Neural crest cell (in vitro differentiated cells): ENCODE measurements around the gene PLEKHA6. TPM values are rescaled to one million over a fixed set of nuclear protein-coding genes. Genes with fewer than 3 reads are reported as not detected.

Experiments
- DNase-seq: peaks from one replicate; pipeline ENCODE4 v3.0.0; 2021; ENCODE audit warnings: low read depth, mixed read lengths, low spot score
- H3K27ac Mint-ChIP-seq: one replicate; pipeline ENCODE4 v1.8.0; 2021; ENCODE audit warnings: mild to moderate bottlenecking, mixed read lengths; ENCODE audit not compliant: unreplicated experiment
- H3K27me3 Mint-ChIP-seq: 2 replicates; pipeline ENCODE4 v1.8.0; 2021; ENCODE audit warnings: low read depth, mild to moderate bottlenecking, mixed read lengths
- H3K36me3 Mint-ChIP-seq: 2 replicates; pipeline ENCODE4 v1.8.0; 2021; ENCODE audit warnings: low read depth, mild to moderate bottlenecking, mixed read lengths
- H3K4me1 Mint-ChIP-seq: 2 replicates; pipeline ENCODE4 v1.8.0; 2021; ENCODE audit warnings: mixed read lengths
- H3K4me3 Mint-ChIP-seq: one replicate; pipeline ENCODE4 v1.8.0; 2021; ENCODE audit warnings: mild to moderate bottlenecking, mixed read lengths
- H3K9me3 Mint-ChIP-seq: 2 replicates; pipeline ENCODE4 v1.8.0; 2021; ENCODE audit warnings: mixed read lengths
- total RNA-seq: library from RNA; stranded (reverse); gene quantifications from 2 replicates; pipeline ENCODE4 v1.2.1, GENCODE V29; 2021
- TF ChIP-seq, protein P1 (sequence below): fragments of 200-600 bp; sonication (generic); conservative IDR thresholded peaks from 2 replicates; pipeline ENCODE4 v1.5.0; 2021; ENCODE audit warnings: antibody characterized with exemption, mild to moderate bottlenecking

Gene PLEKHA6
- total RNA-seq, 1 donor from 2014 or later: 4.5 TPM

DNA sequence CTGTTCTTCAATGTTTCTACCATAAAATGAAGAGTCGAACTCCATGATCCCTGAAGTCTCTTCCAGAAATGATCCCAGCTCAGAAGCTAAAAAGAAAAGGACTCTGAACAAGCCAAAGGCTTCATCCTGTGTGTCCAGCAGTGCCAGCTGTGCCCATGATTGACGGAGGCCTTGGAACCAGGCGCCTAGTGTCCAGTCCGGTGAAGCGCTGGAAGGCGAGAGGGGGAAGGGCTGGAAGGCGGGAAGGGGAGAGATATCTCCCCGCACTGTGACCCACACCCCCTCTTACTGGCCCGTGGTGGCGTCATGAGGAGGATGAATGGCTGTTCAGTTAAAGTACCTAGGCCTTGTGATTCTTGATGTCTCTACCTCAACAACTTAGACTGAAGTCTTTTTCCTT, 10.4 kb upstream of the PLEKHA6 start:
- DNase-seq: no peak
- Mint-ChIP-seq H3K27ac (no peak overlapping the region), H3K27me3 (peaks cover 46% of the 10 kb centered on the region), H3K36me3 (no peaks in the 10 kb centered on the region), H3K4me1 (no peaks in the 10 kb centered on the region), H3K4me3 (no peak overlapping the region), H3K9me3 (no peaks in the 10 kb centered on the region)
- TF ChIP-seq, protein P1, sequence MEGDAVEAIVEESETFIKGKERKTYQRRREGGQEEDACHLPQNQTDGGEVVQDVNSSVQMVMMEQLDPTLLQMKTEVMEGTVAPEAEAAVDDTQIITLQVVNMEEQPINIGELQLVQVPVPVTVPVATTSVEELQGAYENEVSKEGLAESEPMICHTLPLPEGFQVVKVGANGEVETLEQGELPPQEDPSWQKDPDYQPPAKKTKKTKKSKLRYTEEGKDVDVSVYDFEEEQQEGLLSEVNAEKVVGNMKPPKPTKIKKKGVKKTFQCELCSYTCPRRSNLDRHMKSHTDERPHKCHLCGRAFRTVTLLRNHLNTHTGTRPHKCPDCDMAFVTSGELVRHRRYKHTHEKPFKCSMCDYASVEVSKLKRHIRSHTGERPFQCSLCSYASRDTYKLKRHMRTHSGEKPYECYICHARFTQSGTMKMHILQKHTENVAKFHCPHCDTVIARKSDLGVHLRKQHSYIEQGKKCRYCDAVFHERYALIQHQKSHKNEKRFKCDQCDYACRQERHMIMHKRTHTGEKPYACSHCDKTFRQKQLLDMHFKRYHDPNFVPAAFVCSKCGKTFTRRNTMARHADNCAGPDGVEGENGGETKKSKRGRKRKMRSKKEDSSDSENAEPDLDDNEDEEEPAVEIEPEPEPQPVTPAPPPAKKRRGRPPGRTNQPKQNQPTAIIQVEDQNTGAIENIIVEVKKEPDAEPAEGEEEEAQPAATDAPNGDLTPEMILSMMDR: no peak

DNA sequence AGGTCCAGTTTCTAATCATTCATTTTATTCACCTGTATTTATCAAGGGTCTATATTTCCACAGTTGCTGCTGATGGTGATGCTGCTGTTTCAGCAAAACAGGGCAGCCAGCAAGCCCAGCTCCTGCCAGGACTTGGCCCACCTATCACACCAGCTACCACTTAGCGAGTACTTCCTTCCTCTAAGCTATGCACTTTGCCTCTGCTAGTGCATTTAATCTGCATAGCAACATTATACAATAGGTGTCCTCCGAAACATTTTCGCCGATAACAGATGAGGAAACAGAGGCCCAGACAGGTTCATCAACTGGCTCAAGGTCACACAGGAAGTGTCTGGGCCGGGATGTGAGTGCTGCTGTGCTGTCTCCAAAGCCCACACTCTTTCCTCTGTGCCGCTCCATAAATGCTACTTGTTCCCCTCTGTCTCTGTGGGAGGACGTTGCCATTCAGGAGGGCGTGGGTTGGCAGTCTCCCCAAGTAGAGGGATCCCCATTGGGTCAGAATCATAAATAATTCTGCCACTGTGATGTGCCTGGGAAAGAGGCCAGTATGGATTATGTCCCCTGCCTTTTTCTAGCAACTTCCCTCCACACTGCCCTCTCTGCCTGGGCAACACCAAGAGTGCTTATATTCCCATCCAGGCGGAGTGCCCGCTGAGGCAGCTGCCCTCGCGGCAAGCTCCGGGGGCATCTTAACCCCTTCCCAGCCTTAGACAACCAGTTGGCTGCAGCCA, 9.4 kb upstream of the PLEKHA6 start:
- Mint-ChIP-seq H3K4me1 (no peaks in the 10 kb centered on the region), H3K27ac (no peak overlapping the region), H3K27me3 (peaks cover 54% of the 10 kb centered on the region), H3K36me3 (no peaks in the 10 kb centered on the region), H3K9me3 (no peaks in the 10 kb centered on the region), H3K4me3 (no peak overlapping the region)
- TF ChIP-seq, protein P1: no peak
- no peak for DNase-seq

DNA sequence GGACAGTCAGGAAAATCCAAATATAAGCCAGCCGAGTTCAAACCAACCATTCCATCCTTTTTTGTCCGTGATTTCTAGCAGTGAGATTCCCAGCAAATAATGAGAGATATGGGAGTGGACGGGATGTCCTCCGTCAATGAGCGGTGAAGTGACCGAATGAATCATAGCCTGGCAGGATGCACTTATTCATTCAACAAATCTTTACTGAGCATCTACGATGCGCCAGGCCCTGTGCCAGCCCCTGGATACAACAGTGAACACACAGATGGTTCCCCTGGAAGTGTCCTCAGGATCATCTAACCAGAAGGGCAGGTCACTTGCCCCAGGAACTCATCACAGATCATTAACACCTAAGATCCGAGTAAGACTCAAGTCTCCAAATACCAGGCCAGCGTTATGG, 8.2 kb upstream of the PLEKHA6 start:
- peaks cover 56% of the 10 kb centered on the region for H3K27me3 Mint-ChIP-seq
- H3K9me3 Mint-ChIP-seq: no peaks in the 10 kb centered on the region
- H3K4me3 Mint-ChIP-seq: no peak overlapping the region
- TF ChIP-seq, protein P1: no peak
- H3K27ac Mint-ChIP-seq: no peak overlapping the region
- no peaks in the 10 kb centered on the region for H3K4me1 Mint-ChIP-seq
- no peak for DNase-seq
- H3K36me3 Mint-ChIP-seq: no peaks in the 10 kb centered on the region

DNA sequence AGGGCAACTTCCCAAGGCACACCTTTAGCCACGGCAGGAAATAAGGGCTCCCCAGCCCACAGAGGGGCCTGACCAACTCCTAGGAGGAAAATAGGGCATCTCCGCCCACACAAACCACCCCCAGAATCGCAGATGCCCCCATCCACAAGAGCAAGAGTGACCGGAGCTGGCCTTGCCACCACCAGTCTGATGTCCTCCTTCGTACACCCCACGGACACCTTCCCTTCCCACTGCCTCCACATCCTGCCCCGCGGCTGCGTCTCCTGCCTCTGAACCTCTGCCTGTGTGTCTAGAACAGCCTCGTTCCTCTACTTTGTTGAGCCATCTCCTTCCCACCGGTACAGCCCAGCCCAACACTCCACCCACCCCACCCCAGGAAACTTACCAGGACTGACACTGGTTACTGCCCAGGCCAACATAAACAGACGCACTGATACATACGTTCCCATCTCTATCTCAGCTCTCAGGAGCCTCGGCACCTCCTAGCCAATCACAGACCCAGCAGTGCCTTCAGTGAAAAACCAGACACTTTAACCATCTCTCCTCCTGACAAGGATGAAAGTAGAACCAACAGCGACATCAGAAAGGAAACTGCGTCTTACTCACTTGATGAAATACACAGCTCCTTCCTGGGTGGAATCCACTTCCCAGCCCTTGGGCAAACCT, 7.6 kb upstream of the PLEKHA6 start:
- Mint-ChIP-seq H3K36me3 (no peaks in the 10 kb centered on the region), H3K9me3 (no peaks in the 10 kb centered on the region), H3K4me3 (no peak overlapping the region), H3K27ac (no peak overlapping the region), H3K4me1 (no peaks in the 10 kb centered on the region), H3K27me3 (peaks cover 62% of the 10 kb centered on the region)
- no peak for DNase-seq
- TF ChIP-seq, protein P1: no peak

DNA sequence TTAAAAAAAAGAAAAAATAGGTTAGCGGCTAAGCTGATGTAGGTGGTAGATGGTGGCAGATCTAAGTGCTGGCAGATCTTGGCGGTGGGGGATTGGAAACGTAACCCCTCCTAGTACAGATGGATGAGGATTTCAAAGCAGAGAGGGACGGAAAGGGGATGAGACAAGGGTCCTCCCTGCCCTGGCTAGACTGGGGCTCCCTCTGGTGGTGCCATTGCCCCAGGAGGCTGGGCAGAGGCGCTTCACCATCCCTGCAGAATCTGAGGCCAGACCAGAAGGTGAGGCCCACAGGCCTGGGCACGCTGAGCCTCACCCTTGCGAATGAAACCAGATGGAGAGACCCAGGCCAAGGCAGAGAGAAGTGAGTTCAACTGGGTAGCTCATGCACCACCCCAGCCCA, 7.0 kb upstream of the PLEKHA6 start:
- H3K27me3 Mint-ChIP-seq: peaks cover 67% of the 10 kb centered on the region
- DNase-seq: no peak
- H3K4me1 Mint-ChIP-seq: no peaks in the 10 kb centered on the region
- H3K36me3 Mint-ChIP-seq: no peaks in the 10 kb centered on the region
- no peak overlapping the region for H3K4me3 Mint-ChIP-seq
- H3K9me3 Mint-ChIP-seq: no peaks in the 10 kb centered on the region
- TF ChIP-seq, protein P1: peak; percentile 52
- no peak overlapping the region for H3K27ac Mint-ChIP-seq
